Activated naive CD4-positive, alpha-beta T cell treated with anti-CD3 and anti-CD28 coated beads, Interleukin-2, amount 50 U/mL, for 24 hours (primary cell): Measurements from ENCODE around the gene OR2J3.
"Not testable (repeated sequence)": the region's sequence is repeated elsewhere in the genome, so short reads cannot be mapped to it uniquely, and the experiment has no call there.

Experiments
- H3K27ac Mint-ChIP-seq: one replicate; pipeline ENCODE4 v1.8.0; 2021; ENCODE audit warnings: mild to moderate bottlenecking, mixed read lengths
- H3K27me3 Mint-ChIP-seq: one replicate; pipeline ENCODE4 v1.8.0; 2021; ENCODE audit warnings: mixed read lengths
- H3K36me3 Mint-ChIP-seq: one replicate; pipeline ENCODE4 v1.8.0; 2021; ENCODE audit warnings: mixed read lengths
- H3K4me1 Mint-ChIP-seq: one replicate; pipeline ENCODE4 v1.8.0; 2021; ENCODE audit warnings: mixed read lengths
- H3K4me3 Mint-ChIP-seq: one replicate; pipeline ENCODE4 v1.8.0; 2021; ENCODE audit warnings: mild to moderate bottlenecking, mixed read lengths
- H3K9me3 Mint-ChIP-seq: one replicate; pipeline ENCODE4 v1.8.0; 2021; ENCODE audit warnings: mixed read lengths

OR2J3 gene

GRCh38 chr6:29107758-29108157 lies at the start of gene OR2J3:
OR2J3 (plus strand) TSS chr6:29108058; CDS start chr6:29111891, 3,833 bp downstream.
- Mint-ChIP-seq H3K4me1 (no peaks in the 10 kb centered on the region), H3K27me3 (peaks cover 40% of the 10 kb centered on the region), H3K4me3 (no peak within 1 kb of the TSS), H3K9me3 (no peaks in the 10 kb centered on the region), H3K36me3 (no peaks in the 10 kb centered on the region), H3K27ac (no peak within 1 kb of the TSS)

- Mint-ChIP-seq H3K4me1 (no peaks in the 10 kb centered on the region), H3K4me3 (no peak overlapping the region), H3K27ac (no peak overlapping the region), H3K9me3 (no peaks in the 10 kb centered on the region), H3K36me3 (no peaks in the 10 kb centered on the region), H3K27me3 (peaks cover 40% of the 10 kb centered on the region)
These were observed 35.8 kb upstream of the OR2J3 start for GRCh38 chr6:29071831-29072723.

- Mint-ChIP-seq H3K9me3 (no peaks in the 10 kb centered on the region), H3K36me3 (peaks cover 3% of the 10 kb centered on the region), H3K27me3 (peaks cover 10% of the 10 kb centered on the region), H3K4me3 (no peak overlapping the region), H3K4me1 (peaks cover 4% of the 10 kb centered on the region), H3K27ac (no peak overlapping the region)
These were observed 28.7 kb upstream of the OR2J3 start for GRCh38 chr6:29079203-29079602.

- H3K36me3 Mint-ChIP-seq: peaks cover 3% of the 10 kb centered on the region
- no peak overlapping the region for H3K27ac Mint-ChIP-seq
- peaks cover 4% of the 10 kb centered on the region for H3K4me1 Mint-ChIP-seq
- H3K27me3 Mint-ChIP-seq: peaks cover 3% of the 10 kb centered on the region
- no peak overlapping the region for H3K4me3 Mint-ChIP-seq
- no peaks in the 10 kb centered on the region for H3K9me3 Mint-ChIP-seq
These were observed 26.5 kb upstream of the OR2J3 start for GRCh38 chr6:29081312-29081711.

DNA sequence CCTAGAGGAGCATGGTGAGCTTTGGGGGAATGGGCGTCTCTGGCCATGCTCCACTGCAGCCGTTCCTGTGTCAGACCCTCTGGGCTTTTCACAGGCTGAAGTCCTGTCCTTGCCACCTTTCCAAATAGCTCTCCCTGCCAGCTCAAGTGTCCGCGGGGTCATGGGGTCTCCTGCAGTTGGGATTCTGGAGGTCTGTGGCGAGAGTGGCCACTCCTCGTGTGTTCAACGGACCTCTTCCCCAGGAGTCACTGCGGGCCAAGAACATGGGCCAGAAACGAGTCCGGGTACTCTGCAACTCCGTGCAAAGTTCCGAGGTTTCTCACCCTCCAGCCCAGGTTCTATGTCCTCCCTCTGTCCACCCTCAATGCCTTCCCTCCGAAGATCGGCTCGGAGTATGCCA lies 25.4 kb upstream of the OR2J3 start:
- Mint-ChIP-seq H3K36me3 (peaks cover 3% of the 10 kb centered on the region), H3K4me3 (no peak overlapping the region), H3K27ac (no peak overlapping the region), H3K27me3 (peaks cover 6% of the 10 kb centered on the region), H3K9me3 (no peaks in the 10 kb centered on the region), H3K4me1 (peaks cover 4% of the 10 kb centered on the region)

- Mint-ChIP-seq H3K27ac (no peak within 1 kb of the TSS), H3K4me3 (no peak within 1 kb of the TSS), H3K27me3 (peaks cover 27% of the 10 kb centered on the region), H3K9me3 (no peaks in the 10 kb centered on the region), H3K36me3 (peaks cover 3% of the 10 kb centered on the region), H3K4me1 (no peaks in the 10 kb centered on the region)
These were observed 20.6 kb upstream of the OR2J3 start, which contains the start of gene OR2B3 for GRCh38 chr6:29087213-29087612. OR2B3 (minus strand) TSS chr6:29087313; CDS start chr6:29087248, 65 bp downstream.

DNA sequence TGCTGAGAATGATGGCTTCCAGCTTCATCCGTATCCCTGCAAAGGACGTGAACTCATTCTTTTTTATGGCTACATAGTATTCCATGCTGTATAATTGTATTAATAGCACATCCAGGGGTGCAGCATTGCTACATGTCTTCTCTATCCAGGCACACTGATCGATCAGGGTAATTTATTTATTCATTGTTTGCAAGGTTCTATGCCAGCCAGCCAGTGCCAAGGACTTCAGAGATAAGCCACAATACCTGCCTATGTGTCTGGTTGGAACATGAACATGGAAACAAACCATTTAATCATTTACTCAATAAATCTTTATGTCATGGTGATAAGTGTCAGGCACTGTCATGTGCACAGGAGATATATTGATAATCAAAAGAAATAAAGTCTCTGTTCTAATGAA lies 14.9 kb upstream of the OR2J3 start:
- H3K36me3 Mint-ChIP-seq: no peaks in the 10 kb centered on the region
- H3K4me3 Mint-ChIP-seq: no peak overlapping the region
- no peak overlapping the region for H3K27ac Mint-ChIP-seq
- H3K4me1 Mint-ChIP-seq: no peaks in the 10 kb centered on the region
- H3K9me3 Mint-ChIP-seq: no peaks in the 10 kb centered on the region
- H3K27me3 Mint-ChIP-seq: peaks cover 27% of the 10 kb centered on the region

GRCh38 chr6:29097803-29098202 lies 10.1 kb upstream of the OR2J3 start:
- Mint-ChIP-seq H3K27me3 (peaks cover 13% of the 10 kb centered on the region), H3K4me3 (no peak overlapping the region), H3K36me3 (no peaks in the 10 kb centered on the region), H3K4me1 (no peaks in the 10 kb centered on the region), H3K9me3 (no peaks in the 10 kb centered on the region), H3K27ac (no peak overlapping the region)

DNA sequence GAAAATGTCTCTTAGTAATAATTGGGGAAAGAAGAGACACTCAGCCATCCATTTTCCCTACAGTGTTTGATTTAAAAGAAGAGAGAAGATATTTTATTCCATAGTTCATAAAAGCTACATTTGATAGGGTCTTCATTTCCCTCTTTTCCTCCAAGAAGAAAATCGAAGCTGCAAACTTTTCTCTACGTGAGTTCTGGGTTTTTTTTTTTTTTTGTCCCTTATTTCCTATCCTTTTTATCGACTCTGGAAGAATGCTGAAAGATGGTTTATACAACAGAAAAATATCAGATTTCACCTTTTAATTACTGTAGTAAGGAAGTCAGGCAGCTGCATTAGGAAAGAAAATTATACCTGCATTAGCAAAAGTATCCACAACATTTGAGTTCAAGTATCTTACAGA lies 8.7 kb upstream of the OR2J3 start, which contains the start of gene OR2J1:
Gene OR2J1 (plus strand): TSS at position 301 of the 400 bp plus-strand sequence. CDS start 1,453 bp downstream, outside the sequence.
- Mint-ChIP-seq H3K27me3 (peaks cover 19% of the 10 kb centered on the region), H3K9me3 (no peaks in the 10 kb centered on the region), H3K36me3 (no peaks in the 10 kb centered on the region), H3K4me3 (no peak within 1 kb of the TSS), H3K27ac (no peak within 1 kb of the TSS), H3K4me1 (no peaks in the 10 kb centered on the region)

DNA sequence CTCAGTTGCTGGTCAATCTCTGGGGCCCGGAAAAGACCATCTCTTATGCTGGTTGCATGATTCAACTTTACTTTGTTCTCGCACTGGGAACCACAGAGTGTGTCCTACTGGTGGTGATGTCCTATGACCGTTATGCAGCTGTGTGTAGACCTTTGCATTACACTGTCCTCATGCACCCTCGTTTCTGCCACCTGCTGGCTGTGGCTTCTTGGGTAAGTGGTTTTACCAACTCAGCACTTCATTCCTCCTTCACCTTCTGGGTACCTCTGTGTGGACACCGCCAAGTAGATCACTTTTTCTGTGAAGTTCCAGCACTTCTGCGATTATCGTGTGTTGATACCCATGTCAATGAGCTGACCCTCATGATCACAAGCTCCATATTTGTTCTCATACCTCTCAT lies 4.3 kb downstream of the OR2J3 start:
- no peaks in the 10 kb centered on the region for H3K9me3 Mint-ChIP-seq
- H3K27me3 Mint-ChIP-seq: peaks cover 27% of the 10 kb centered on the region
- H3K36me3 Mint-ChIP-seq: no peaks in the 10 kb centered on the region
- H3K4me3 Mint-ChIP-seq: no peak overlapping the region
- no peak overlapping the region for H3K27ac Mint-ChIP-seq
- H3K4me1 Mint-ChIP-seq: no peaks in the 10 kb centered on the region

- H3K36me3 Mint-ChIP-seq, H3K4me1 Mint-ChIP-seq, H3K9me3 Mint-ChIP-seq, H3K27ac Mint-ChIP-seq, H3K4me3 Mint-ChIP-seq: not testable (repeated sequence)
- peaks cover 34% of the 10 kb centered on the region for H3K27me3 Mint-ChIP-seq
These were observed 7.1 kb downstream of the OR2J3 start for GRCh38 chr6:29114964-29115363.

DNA sequence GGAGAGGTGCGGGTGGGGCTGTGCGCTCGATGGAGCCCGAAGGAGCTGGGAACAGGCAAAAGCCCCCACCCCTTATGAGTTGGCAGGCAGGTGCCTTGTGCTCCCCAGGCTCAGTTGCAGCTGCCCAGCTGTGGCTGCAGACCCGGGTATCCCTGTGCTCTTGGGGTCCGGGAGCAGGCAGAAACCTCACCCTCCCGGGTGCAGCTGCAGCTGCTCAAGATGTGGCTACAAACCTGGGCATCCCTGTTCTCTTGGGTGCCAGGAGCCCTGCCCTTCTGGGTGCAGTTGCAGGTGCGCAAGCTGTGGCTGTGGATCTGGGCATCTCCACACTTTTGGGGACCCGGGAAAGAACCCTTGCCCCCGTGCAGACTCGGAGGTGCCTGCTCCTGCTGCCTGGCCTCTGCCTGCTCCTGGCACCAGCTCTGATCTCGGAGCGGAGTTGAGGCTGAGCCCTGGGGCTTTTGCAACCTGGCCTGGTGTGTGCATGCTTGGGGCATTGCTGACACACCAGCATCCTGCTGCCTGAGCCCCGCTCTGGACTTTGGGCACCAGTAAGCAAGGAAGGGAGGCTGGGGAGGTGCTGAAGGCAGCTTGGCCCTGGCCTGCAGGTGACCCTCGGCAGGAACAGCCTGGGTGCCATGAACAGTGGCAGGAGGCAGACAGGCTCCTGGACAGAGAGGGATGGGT lies 21.6 kb downstream of the OR2J3 start:
- Mint-ChIP-seq H3K9me3 (no peaks in the 10 kb centered on the region), H3K27me3 (peaks cover 21% of the 10 kb centered on the region)

GRCh38 chr6:29130644-29131043 lies 22.8 kb downstream of the OR2J3 start:
- no peaks in the 10 kb centered on the region for H3K4me1 Mint-ChIP-seq
- H3K4me3 Mint-ChIP-seq: no peak overlapping the region
- peaks cover 24% of the 10 kb centered on the region for H3K27me3 Mint-ChIP-seq
- no peaks in the 10 kb centered on the region for H3K9me3 Mint-ChIP-seq
- H3K36me3 Mint-ChIP-seq: no peaks in the 10 kb centered on the region
- no peak overlapping the region for H3K27ac Mint-ChIP-seq

More for the DNA sequence above, 21.6 kb downstream of the OR2J3 start:
- Mint-ChIP-seq H3K4me1 (no peaks in the 10 kb centered on the region), H3K36me3 (no peaks in the 10 kb centered on the region), H3K4me3 (no peak overlapping the region), H3K27ac (no peak overlapping the region)

DNA sequence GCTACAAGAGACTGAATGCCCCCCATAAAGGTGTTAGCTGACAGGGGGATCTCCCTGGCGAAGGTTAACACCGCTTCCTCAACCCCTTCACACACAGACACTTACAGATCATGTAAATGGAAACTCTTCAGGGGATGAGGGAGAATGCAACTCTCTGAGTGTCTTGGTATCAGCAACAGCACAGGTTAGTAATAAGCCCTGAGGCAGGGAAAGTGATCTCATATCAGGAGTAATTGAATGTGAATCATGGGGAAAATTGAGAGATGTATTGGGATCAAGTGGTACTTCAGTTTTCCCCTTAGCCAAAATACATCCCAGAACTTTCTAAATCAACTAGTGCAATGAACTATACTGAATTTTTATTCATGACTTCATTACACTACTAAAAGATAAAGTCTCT lies 23.8 kb downstream of the OR2J3 start:
- no peaks in the 10 kb centered on the region for H3K36me3 Mint-ChIP-seq
- H3K27ac Mint-ChIP-seq: no peak overlapping the region
- peaks cover 24% of the 10 kb centered on the region for H3K27me3 Mint-ChIP-seq
- H3K4me3 Mint-ChIP-seq: no peak overlapping the region
- no peaks in the 10 kb centered on the region for H3K9me3 Mint-ChIP-seq
- no peaks in the 10 kb centered on the region for H3K4me1 Mint-ChIP-seq

DNA sequence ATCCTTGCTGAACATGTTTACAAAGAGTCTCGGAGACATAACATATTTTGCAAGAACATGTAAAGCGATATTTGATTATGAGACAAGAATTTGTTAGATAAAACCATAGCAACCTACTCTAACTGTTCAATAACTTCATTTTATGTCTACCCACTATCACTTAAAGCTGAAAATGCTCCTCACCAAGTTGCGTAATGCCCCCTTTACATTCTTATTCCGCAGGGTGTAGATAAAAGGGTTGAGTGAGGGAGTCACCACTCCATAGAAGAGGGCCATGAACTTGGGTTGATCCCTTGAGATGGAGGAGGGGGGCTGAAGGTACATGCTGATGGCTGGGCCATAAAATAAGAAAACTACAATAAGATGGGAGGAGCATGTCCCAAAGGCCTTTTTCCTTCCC lies 29.9 kb downstream of the OR2J3 start:
- Mint-ChIP-seq H3K4me3 (no peak overlapping the region), H3K4me1 (no peaks in the 10 kb centered on the region)

DNA sequence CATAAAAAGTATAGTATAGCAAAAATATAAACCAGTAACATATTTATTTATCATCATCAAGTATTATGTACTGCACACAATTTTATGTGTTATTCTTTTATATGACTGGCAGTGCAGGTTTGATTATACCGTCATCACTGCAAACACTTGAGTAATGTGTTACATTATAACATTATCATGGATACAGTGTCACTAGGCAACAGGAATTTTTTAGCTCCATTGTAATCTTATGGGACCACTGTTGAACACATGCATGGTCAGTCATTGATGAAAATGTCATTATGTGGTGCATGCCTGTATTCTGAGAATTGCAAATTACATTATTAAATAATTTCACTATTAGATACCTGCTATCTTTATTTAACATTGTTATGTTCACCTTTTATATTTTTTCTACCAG lies 33.7 kb downstream of the OR2J3 start:
- peaks cover 27% of the 10 kb centered on the region for H3K27me3 Mint-ChIP-seq
- no peaks in the 10 kb centered on the region for H3K36me3 Mint-ChIP-seq
- peaks cover 6% of the 10 kb centered on the region for H3K9me3 Mint-ChIP-seq
- H3K4me3 Mint-ChIP-seq: no peak overlapping the region
- no peak overlapping the region for H3K27ac Mint-ChIP-seq
- H3K4me1 Mint-ChIP-seq: no peaks in the 10 kb centered on the region

More for the DNA sequence above, 29.9 kb downstream of the OR2J3 start:
- Mint-ChIP-seq H3K9me3 (no peaks in the 10 kb centered on the region), H3K27me3 (peaks cover 23% of the 10 kb centered on the region), H3K27ac (no peak overlapping the region), H3K36me3 (no peaks in the 10 kb centered on the region)
